DOHH2 (cell line): ENCODE measurements around the gene NEGR1.
A peak's percentile ranks its signal among the peaks of the same experiment; 100 is the strongest.

Experiments
- H3F3A ChIP-seq: fragments of 200-600 bp; sonication (generic), shearing (Covaris generic); 2 replicates; pipeline ENCODE4 v1.6.0; 2016; ENCODE audit warnings: antibody characterized with exemption, mild to moderate bottlenecking; ENCODE audit not compliant: control insufficient read depth, insufficient read depth
- H3K27ac ChIP-seq: fragments of 200-600 bp; sonication (generic); 2 replicates; pipeline ENCODE4 v1.5.1; 2014; ENCODE audit warnings: low read depth, mild to moderate bottlenecking, low read length, moderate library complexity
- H3K27me3 ChIP-seq: fragments of 200-600 bp; sonication (generic); 2 replicates; pipeline ENCODE4 v1.6.1; 2014; ENCODE audit warnings: mild to moderate bottlenecking, low read length, mixed read lengths; ENCODE audit not compliant: control insufficient read depth
- H3K36me3 ChIP-seq: fragments of 200-600 bp; sonication (generic); 2 replicates; pipeline ENCODE4 v1.6.1; 2014; ENCODE audit warnings: mild to moderate bottlenecking, low read length, moderate library complexity, mixed read lengths; ENCODE audit not compliant: control insufficient read depth
- H3K4me1 ChIP-seq: fragments of 200-600 bp; sonication (generic); 2 replicates; pipeline ENCODE4 v1.6.1; 2014; ENCODE audit warnings: mild to moderate bottlenecking, low read length, mixed read lengths; ENCODE audit not compliant: control insufficient read depth
- H3K4me2 ChIP-seq: fragments of 200-600 bp; sonication (generic); 2 replicates; pipeline ENCODE4 v1.6.0; 2014; ENCODE audit warnings: mild to moderate bottlenecking, low read length, moderate library complexity
- H3K4me3 ChIP-seq: fragments of 200-600 bp; sonication (generic); 2 replicates; pipeline ENCODE4 v1.5.1; 2014; ENCODE audit warnings: mild to moderate bottlenecking, low read length, mixed read lengths
- H3K79me2 ChIP-seq: fragments of 200-600 bp; sonication (generic); 2 replicates; pipeline ENCODE4 v1.6.1; 2014; ENCODE audit warnings: mild to moderate bottlenecking, low read length, mixed read lengths; ENCODE audit not compliant: control insufficient read depth
- H3K9me2 ChIP-seq: fragments of 200-600 bp; sonication (generic); replicated peaks from 2 replicates; pipeline ENCODE4 v1.6.1; 2014; ENCODE audit warnings: mild to moderate bottlenecking, low read length, mixed read lengths; ENCODE audit not compliant: control insufficient read depth
- H3K9me3 ChIP-seq: fragments of 200-600 bp; sonication (generic); 2 replicates; pipeline ENCODE4 v1.6.1; 2014; ENCODE audit warnings: antibody characterized with exemption, low read length, mixed read lengths; ENCODE audit not compliant: control insufficient read depth, insufficient read depth
- H4K20me1 ChIP-seq: fragments of 200-600 bp; sonication (generic); 2 replicates; pipeline ENCODE4 v1.6.0; 2014; ENCODE audit warnings: low read depth, mild to moderate bottlenecking, antibody characterized with exemption, low read length, moderate library complexity; ENCODE audit not compliant: control insufficient read depth, insufficient read depth
- EZH2phosphoT487 ChIP-seq: fragments of 200-600 bp; sonication (generic); IDR thresholded peaks from 2 replicates; pipeline ENCODE4 v1.6.1; 2017; ENCODE audit warnings: borderline replicate concordance, mild to moderate bottlenecking, antibody characterized with exemption, low read length, moderate library complexity, mixed read lengths
- TF ChIP-seq, protein P1 (sequence below): fragments of 200-600 bp; sonication (generic); IDR thresholded peaks from one replicate; pipeline ENCODE4 v1.5.1; 2014; ENCODE audit warnings: antibody characterized with exemption, mild to moderate bottlenecking, low read depth, low read length; ENCODE audit not compliant: poor library complexity, severe bottlenecking

NEGR1 gene

DNA sequence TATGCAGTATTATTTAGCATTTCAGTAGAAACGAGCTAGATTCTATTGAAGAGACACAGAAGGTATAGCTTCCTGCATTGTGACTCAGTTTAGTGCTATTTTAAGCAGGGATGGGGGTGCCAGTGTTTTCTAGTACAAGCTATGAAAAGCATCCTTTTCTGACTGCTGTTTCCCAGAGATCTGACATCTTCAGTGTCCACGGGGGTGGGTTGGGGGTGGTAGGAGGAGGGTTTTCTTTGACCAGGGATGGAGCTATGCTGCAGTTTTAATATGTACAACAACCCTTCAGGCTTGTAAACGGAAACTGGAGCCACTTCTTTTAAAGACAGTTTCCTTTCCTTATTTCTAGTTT, 2.7 kb upstream of the NEGR1 start:
- no peaks in the 10 kb centered on the region for H3K9me3 ChIP-seq
- peaks cover 8% of the 10 kb centered on the region; the same call in 1 of the 2 replicates for H3K4me1 ChIP-seq
- no peak overlapping the region for H3K4me3 ChIP-seq
- H3K9me2 ChIP-seq = no peaks in the 10 kb centered on the region
- no peak overlapping the region for H3K27ac ChIP-seq
- no peaks in the 10 kb centered on the region for H3K36me3 ChIP-seq
- no peak for TF ChIP-seq EZH2phosphoT487
- TF ChIP-seq, protein P1, sequence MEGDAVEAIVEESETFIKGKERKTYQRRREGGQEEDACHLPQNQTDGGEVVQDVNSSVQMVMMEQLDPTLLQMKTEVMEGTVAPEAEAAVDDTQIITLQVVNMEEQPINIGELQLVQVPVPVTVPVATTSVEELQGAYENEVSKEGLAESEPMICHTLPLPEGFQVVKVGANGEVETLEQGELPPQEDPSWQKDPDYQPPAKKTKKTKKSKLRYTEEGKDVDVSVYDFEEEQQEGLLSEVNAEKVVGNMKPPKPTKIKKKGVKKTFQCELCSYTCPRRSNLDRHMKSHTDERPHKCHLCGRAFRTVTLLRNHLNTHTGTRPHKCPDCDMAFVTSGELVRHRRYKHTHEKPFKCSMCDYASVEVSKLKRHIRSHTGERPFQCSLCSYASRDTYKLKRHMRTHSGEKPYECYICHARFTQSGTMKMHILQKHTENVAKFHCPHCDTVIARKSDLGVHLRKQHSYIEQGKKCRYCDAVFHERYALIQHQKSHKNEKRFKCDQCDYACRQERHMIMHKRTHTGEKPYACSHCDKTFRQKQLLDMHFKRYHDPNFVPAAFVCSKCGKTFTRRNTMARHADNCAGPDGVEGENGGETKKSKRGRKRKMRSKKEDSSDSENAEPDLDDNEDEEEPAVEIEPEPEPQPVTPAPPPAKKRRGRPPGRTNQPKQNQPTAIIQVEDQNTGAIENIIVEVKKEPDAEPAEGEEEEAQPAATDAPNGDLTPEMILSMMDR = no peak
- no peaks in the 10 kb centered on the region for H4K20me1 ChIP-seq
- no peak overlapping the region for H3K4me2 ChIP-seq
- H3K79me2 ChIP-seq = no peaks in the 10 kb centered on the region
- peaks cover 38% of the 10 kb centered on the region for H3K27me3 ChIP-seq
- no peaks in the 10 kb centered on the region for H3F3A ChIP-seq

DNA sequence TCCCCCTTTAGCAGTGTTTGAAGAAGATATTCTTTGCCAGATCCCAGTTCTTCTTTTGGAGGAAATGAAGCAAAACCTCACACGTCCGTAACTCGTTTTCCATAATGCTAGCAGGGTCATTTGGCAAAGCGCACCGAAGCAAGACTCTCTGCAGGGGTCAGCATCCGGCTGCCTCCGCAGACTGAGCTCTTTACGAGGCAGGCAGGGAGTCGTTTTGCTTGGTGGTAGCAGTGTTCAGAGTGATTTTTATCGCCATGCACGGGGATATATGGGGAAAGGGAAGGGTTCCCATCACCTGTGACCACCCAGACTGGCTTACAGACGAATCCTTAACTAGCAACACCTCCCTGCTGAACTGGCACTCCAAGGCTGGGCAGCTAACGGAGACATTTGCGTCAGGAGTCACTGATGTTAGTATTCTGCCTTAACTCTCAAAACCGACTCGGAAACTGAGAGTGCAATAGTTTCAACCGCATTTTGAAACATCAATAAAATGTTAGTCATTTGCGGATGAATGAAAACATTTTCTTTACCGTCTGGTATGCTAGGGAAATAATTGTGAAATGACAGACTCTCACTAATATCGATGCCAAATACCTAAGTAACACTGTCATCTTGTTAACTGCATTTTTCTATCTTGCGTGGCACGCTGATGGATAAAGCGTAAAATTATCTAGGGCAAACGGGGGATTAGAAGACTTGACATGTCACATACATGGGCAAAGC, 2.2 kb upstream of the NEGR1 start:
- H3F3A ChIP-seq = no peaks in the 10 kb centered on the region
- H3K4me2 ChIP-seq = no peak overlapping the region
- H4K20me1 ChIP-seq = no peaks in the 10 kb centered on the region
- H3K4me1 ChIP-seq = peaks cover 8% of the 10 kb centered on the region; the same call in 1 of the 2 replicates
- H3K36me3 ChIP-seq = no peaks in the 10 kb centered on the region
- H3K9me3 ChIP-seq = no peaks in the 10 kb centered on the region
- no peaks in the 10 kb centered on the region for H3K9me2 ChIP-seq
- TF ChIP-seq EZH2phosphoT487 = no peak
- TF ChIP-seq, protein P1 = no peak
- H3K4me3 ChIP-seq = no peak overlapping the region
- peaks cover 38% of the 10 kb centered on the region for H3K27me3 ChIP-seq
- H3K79me2 ChIP-seq = no peaks in the 10 kb centered on the region
- no peak overlapping the region for H3K27ac ChIP-seq

DNA sequence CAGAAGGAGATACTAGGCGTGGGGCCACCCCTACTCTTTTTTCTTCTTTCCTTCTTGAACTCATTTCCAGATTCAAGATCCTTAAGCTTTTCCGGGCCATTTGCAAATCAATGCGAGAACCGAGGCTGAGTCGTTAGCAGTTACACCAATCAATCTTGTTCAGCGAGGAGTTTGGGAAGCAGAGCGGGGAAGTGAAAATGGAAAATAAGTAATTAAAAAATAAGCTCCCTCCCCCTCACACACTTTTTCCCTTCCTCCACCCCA, 1.7 kb upstream of the NEGR1 start:
- no peaks in the 10 kb centered on the region for H3K9me2 ChIP-seq
- no peaks in the 10 kb centered on the region for H3K36me3 ChIP-seq
- H3F3A ChIP-seq = no peaks in the 10 kb centered on the region
- H4K20me1 ChIP-seq = no peaks in the 10 kb centered on the region
- no peak for TF ChIP-seq EZH2phosphoT487
- TF ChIP-seq, protein P1 = no peak
- H3K4me1 ChIP-seq = peaks cover 8% of the 10 kb centered on the region; the same call in 1 of the 2 replicates
- H3K27ac ChIP-seq = no peak overlapping the region
- H3K4me2 ChIP-seq = 0 out of 2 replicates have a peak overlapping the region, but pooled peaks have one; percentile 62
- peaks cover 38% of the 10 kb centered on the region for H3K27me3 ChIP-seq
- H3K4me3 ChIP-seq = no peak overlapping the region
- H3K79me2 ChIP-seq = no peaks in the 10 kb centered on the region
- H3K9me3 ChIP-seq = no peaks in the 10 kb centered on the region
